ENCODE results near the gene GPI.

- TF ChIP-seq CTCF (IDR thresholded peaks at IDR 0.05) (no peak), SIN3A (IDR thresholded peaks at IDR 0.05; ENCODE audit: borderline replicate concordance, insufficient read depth, low read depth, low read length) (no peak), REST (IDR thresholded peaks at IDR 0.05; ENCODE audit: insufficient read depth in 1 of 2, low read depth in 2 of 2, low read length in 1 of 2) (no peak)
Observed at GRCh38 chr19:34335914-34336313, 29.1 kb upstream of the GPI start.

Measured in Panc1 (cell line).